Astrocyte (in vitro differentiated cells and primary cell): ENCODE results near the gene ZCCHC10. TPM values are rescaled to one million over a fixed set of nuclear protein-coding genes. Genes with fewer than 3 reads are reported as not detected.
A peak's percentile ranks its signal among the peaks of the same experiment; 100 is the strongest.
"Not testable (repeated sequence)": the region's sequence is repeated elsewhere in the genome, so short reads cannot be mapped to it uniquely, and the experiment has no call there.

Experiments
- DNase-seq: peaks from one replicate; pipeline ENCODE4 v3.0.0-alpha.2; 2010; ENCODE audit warnings: low read depth
- FAIRE-seq: peaks from 2 replicates; lab custom pipeline; 2011; peaks lifted over from hg19 to GRCh38; lab: Jason Lieb, UNC
- H2AFZ ChIP-seq: 2 replicates; pipeline ENCODE4 v1.6.0; 2012; ENCODE audit warnings: low read depth, low read length, inconsistent platforms
- H3K27ac ChIP-seq: 2 replicates; pipeline ENCODE4 v1.5.1; 2011; ENCODE audit warnings: low read depth, low read length, inconsistent platforms
- H3K27me3 ChIP-seq: 2 replicates; pipeline ENCODE4 v1.6.0; 2011; ENCODE audit warnings: low read length, inconsistent platforms; ENCODE audit not compliant: insufficient read depth
- H3K36me3 ChIP-seq: 2 replicates; pipeline ENCODE4 v1.5.1; 2011; ENCODE audit warnings: low read length, inconsistent platforms; ENCODE audit not compliant: insufficient read depth
- H3K4me1 ChIP-seq: 2 replicates; pipeline ENCODE4 v1.5.1; 2011; ENCODE audit warnings: low read length, inconsistent platforms; ENCODE audit not compliant: insufficient read depth
- H3K4me2 ChIP-seq: 2 replicates; pipeline ENCODE4 v1.6.0; 2012; ENCODE audit warnings: low read length, inconsistent platforms
- H3K4me3 ChIP-seq: 2 replicates; pipeline ENCODE4 v1.5.1; 2011; ENCODE audit warnings: low read depth, mild to moderate bottlenecking, low read length, inconsistent platforms; ENCODE audit not compliant: insufficient read depth
- H3K79me2 ChIP-seq: 2 replicates; pipeline ENCODE4 v1.6.0; 2012; ENCODE audit warnings: mild to moderate bottlenecking, low read length, inconsistent platforms; ENCODE audit not compliant: insufficient read depth
- H3K9ac ChIP-seq: 2 replicates; pipeline ENCODE4 v1.6.0; 2012; ENCODE audit warnings: mild to moderate bottlenecking, low read length, inconsistent platforms
- H3K9me3 ChIP-seq: 2 replicates; pipeline ENCODE4 v1.5.1; 2012; ENCODE audit warnings: low read depth, mild to moderate bottlenecking, low read length, inconsistent platforms; ENCODE audit not compliant: insufficient read depth
- H4K20me1 ChIP-seq: 2 replicates; pipeline ENCODE4 v1.6.0; 2012; ENCODE audit warnings: low read length, inconsistent platforms; ENCODE audit not compliant: insufficient read depth
- H3K27ac Mint-ChIP-seq: one replicate; pipeline ENCODE4 v1.8.0; 2021; ENCODE audit warnings: mild to moderate bottlenecking, mixed read lengths; ENCODE audit not compliant: unreplicated experiment
- H3K27me3 Mint-ChIP-seq: one replicate; pipeline ENCODE4 v1.8.0; 2021; ENCODE audit warnings: low read depth, mixed read lengths; ENCODE audit not compliant: unreplicated experiment
- H3K36me3 Mint-ChIP-seq: one replicate; pipeline ENCODE4 v1.8.0; 2021; ENCODE audit warnings: low read depth, mixed read lengths; ENCODE audit not compliant: unreplicated experiment
- H3K4me1 Mint-ChIP-seq: one replicate; pipeline ENCODE4 v1.8.0; 2021; ENCODE audit warnings: low read depth, mixed read lengths; ENCODE audit not compliant: unreplicated experiment
- H3K4me3 Mint-ChIP-seq: one replicate; pipeline ENCODE4 v1.8.0; 2021; ENCODE audit warnings: mild to moderate bottlenecking, moderate library complexity, mixed read lengths; ENCODE audit not compliant: unreplicated experiment
- H3K9me3 Mint-ChIP-seq: one replicate; pipeline ENCODE4 v1.8.0; 2021; ENCODE audit warnings: mild to moderate bottlenecking, mixed read lengths; ENCODE audit not compliant: unreplicated experiment
- CTCF ChIP-seq: IDR thresholded peaks from 2 replicates; pipeline ENCODE4 v1.5.1; 2011; ENCODE audit warnings: low read depth, mild to moderate bottlenecking, inconsistent platforms, low read length, moderate library complexity; ENCODE audit not compliant: insufficient read depth
- EZH2 ChIP-seq: IDR thresholded peaks from 2 replicates; pipeline ENCODE4 v1.6.1; 2012; ENCODE audit warnings: mild to moderate bottlenecking, low read length, inconsistent platforms; ENCODE audit not compliant: insufficient read depth
- total RNA-seq: library from RNA; stranded (reverse); gene quantifications from 2 replicates; pipeline ENCODE4 v1.2.1, GENCODE V29; 2021

Gene ZCCHC10
- total RNA-seq, 1 donor from 2014 or later: 29.1 TPM

DNA sequence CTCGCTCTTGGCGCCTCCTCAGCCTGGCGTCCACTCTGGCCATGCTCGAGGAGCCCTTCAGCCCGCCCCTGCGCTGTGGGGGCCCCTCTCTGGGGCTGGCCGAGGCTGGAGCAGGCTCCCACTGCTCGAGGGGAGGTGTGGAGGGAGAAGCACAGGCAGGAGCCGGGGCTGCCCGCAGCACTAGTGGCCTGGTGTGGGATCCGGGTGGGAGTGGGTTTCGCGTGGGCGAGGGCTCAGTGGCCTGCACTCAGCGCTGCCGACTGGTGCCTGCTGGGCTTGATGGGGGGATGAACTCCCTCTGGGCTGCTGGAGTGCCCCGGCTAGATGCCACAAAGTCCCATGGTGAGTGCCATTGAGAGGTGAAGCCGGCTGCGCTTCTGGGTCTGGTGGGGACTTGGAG lies 21.1 kb upstream of the ZCCHC10 start:
- Histone ChIP-seq H2AFZ (no peak overlapping the region), H3K79me2 (peaks cover 17% of the 10 kb centered on the region), H4K20me1 (peaks cover 2% of the 10 kb centered on the region), H3K4me2 (no peak overlapping the region), H3K4me3 (no peak overlapping the region), H3K9me3 (no peaks in the 10 kb centered on the region), H3K9ac (no peak overlapping the region), H3K36me3 (no peaks in the 10 kb centered on the region), H3K27ac (no peak overlapping the region), H3K4me1 (peaks cover 10% of the 10 kb centered on the region), H3K27me3 (no peaks in the 10 kb centered on the region)
- no peak overlapping the region for H3K4me3 Mint-ChIP-seq
- no peak for DNase-seq
- peaks cover 2% of the 10 kb centered on the region for H3K36me3 Mint-ChIP-seq
- H3K4me1 Mint-ChIP-seq: peaks cover 19% of the 10 kb centered on the region
- FAIRE-seq: no peak
- peaks cover 2% of the 10 kb centered on the region for H3K9me3 Mint-ChIP-seq
- no peak overlapping the region for H3K27ac Mint-ChIP-seq
- H3K27me3 Mint-ChIP-seq: no peaks in the 10 kb centered on the region
- TF ChIP-seq CTCF: no peak
- TF ChIP-seq EZH2: no peak

DNA sequence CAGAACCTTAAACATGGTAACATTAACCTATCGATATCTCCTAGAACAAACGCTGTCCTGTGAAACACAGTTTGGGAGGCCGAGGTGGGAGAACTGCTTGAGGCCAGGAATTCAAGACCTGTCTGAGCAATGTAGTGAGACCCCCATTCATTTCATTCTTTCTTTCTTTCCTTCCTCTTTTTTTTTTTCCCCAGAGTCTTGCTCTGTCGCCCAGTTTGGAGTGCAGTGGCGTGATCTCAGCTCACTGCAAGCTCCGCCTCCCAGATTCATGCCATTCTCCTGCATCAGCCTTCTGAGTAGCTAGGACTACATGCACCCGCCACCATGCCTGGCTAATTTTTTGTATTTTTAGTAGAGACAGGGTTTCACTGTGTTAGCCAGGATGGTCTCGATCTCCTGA lies 20.2 kb upstream of the ZCCHC10 start:
- H3K79me2 ChIP-seq: peaks cover 11% of the 10 kb centered on the region
- FAIRE-seq, H3K27me3 Mint-ChIP-seq, H4K20me1 ChIP-seq, H3K9me3 ChIP-seq, H3K4me3 Mint-ChIP-seq, DNase-seq, H3K4me3 ChIP-seq, H3K36me3 Mint-ChIP-seq, H3K9me3 Mint-ChIP-seq, H3K9ac ChIP-seq, H3K4me2 ChIP-seq, H3K27me3 ChIP-seq, H2AFZ ChIP-seq, H3K36me3 ChIP-seq: not testable (repeated sequence)
- Mint-ChIP-seq H3K27ac (peak overlapping the region; percentile 81), H3K4me1 (peaks cover 23% of the 10 kb centered on the region)
- peak overlapping the region; percentile 29 for H3K27ac ChIP-seq
- peaks cover 13% of the 10 kb centered on the region for H3K4me1 ChIP-seq

DNA sequence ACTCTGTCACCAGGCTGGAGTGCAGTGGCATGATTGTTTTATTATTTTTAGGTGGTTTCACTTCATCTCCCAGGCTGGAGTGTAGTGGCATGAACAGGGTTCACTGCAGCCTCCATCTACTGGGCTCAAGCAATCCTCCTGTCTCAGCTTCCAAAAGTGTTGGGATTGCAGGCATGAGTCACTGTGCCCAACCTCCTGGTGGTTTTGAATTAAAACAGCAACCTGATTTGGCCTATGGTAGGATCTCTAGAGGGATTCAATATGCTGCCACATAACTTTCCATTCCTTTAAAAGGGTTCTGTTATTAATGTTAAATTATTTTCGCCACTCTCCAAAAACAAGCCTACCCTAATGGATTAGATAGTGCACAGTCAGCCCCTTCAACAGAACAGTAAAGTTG lies 15.6 kb upstream of the ZCCHC10 start:
- no peaks in the 10 kb centered on the region for H4K20me1 ChIP-seq
- H3K79me2 ChIP-seq: no peaks in the 10 kb centered on the region
- Mint-ChIP-seq H3K36me3 (peaks cover 2% of the 10 kb centered on the region), H3K9me3 (peaks cover 2% of the 10 kb centered on the region), H3K4me1 (peaks cover 12% of the 10 kb centered on the region), H3K4me3 (no peak overlapping the region), H3K27ac (no peak overlapping the region), H3K27me3 (no peaks in the 10 kb centered on the region)
- no peak for TF ChIP-seq CTCF
- H2AFZ ChIP-seq: no peak overlapping the region
- H3K9me3 ChIP-seq: no peaks in the 10 kb centered on the region
- no peak overlapping the region for H3K4me2 ChIP-seq
- no peak overlapping the region for H3K4me3 ChIP-seq
- H3K27ac ChIP-seq: no peak overlapping the region
- H3K9ac ChIP-seq: no peak overlapping the region
- H3K36me3 ChIP-seq: no peaks in the 10 kb centered on the region
- no peaks in the 10 kb centered on the region for H3K27me3 ChIP-seq
- peaks cover 4% of the 10 kb centered on the region for H3K4me1 ChIP-seq
- peak; percentile 21 for DNase-seq
- FAIRE-seq: no peak
